K562 (cell line): ENCODE results near the gene FOXP4. TPM values are rescaled to one million over a fixed set of nuclear protein-coding genes. Genes with fewer than 3 reads are reported as not detected.

Experiments
- microRNA-seq: library from miRNA; unstranded; fragments of <30 nt; microRNA quantifications from one replicate; pipeline ENCODE4, GENCODE V29; 2018; ENCODE audit warnings: borderline microRNAs expressed
- polyA plus RNA-seq, 8 experiments: library from polyadenylated mRNA; depleted of rRNA in 4 of 8; stranded (reverse) in 5 of 8; unstranded in 3 of 8; fragments of >200 nt; fragmentation: Nextera tagmentation in 2 of 8; fragmentation: Illumina TruSeq in 1 of 8; extraction: Ambion mirVana in 2 of 8; extraction: Trizol in 1 of 8; gene quantifications; 2 replicates each; pipeline versions ENCODE4 v1.2.1 to v1.2.3, GENCODE V29; 2011 to 2014; ENCODE audit warnings: inconsistent platforms in 1 of 8, missing spikeins in 1 of 8
- small RNA-seq: library from RNA; depleted of rRNA; stranded (forward); fragments of <200 nt; gene quantifications from one replicate; pipeline ENCODE3, GENCODE V24; 2014
- total RNA-seq, 7 experiments: library from RNA; depleted of rRNA in 6 of 7; stranded (reverse); fragments of >200 nt in 6 of 7; fragmentation: Illumina TruSeq in 2 of 7; extraction: Trizol in 2 of 7; gene quantifications; 2 replicates each; pipeline versions ENCODE4 v1.2.1 to v1.2.3, GENCODE V29; 2011 to 2021; ENCODE audit warnings: low replicate concordance in 1 of 7

Gene FOXP4
- total and polyA plus RNA-seq, 9 of the 15 experiments (the other 6 are each of a cell fraction or from before 2014, with no cell fraction given) = 0.11 to 29.4 (median 2.3) TPM

Small RNA genes within 50 kb of the gene (microRNA-seq; reads per million reads assigned to microRNA genes)
- not detected for gene MIR4641

Small RNA genes within 50 kb of the gene (small RNA-seq; reads per million reads assigned to genes)
- not detected for gene MIR4641

Other genes with a start within 250 kb of the FOXP4 start
- gene NCR2, start 210.8 kb upstream of the FOXP4 start, total RNA-seq (2014; rRNA removed) = not detected in 2 replicates
- gene NCR2, start 210.8 kb upstream of the FOXP4 start, total RNA-seq (2014; rRNA removed; fragmentation: Illumina TruSeq; extraction: Trizol) = not detected in 2 replicates
- not detected in 2 replicates for gene NCR2, start 210.8 kb upstream of the FOXP4 start, total RNA-seq (2015; rRNA removed; fragmentation: Illumina TruSeq; extraction: Trizol)
- not detected in 2 replicates for gene NCR2, start 210.8 kb upstream of the FOXP4 start, total RNA-seq (2021)
- gene NCR2, start 210.8 kb upstream of the FOXP4 start, polyA plus RNA-seq (2011; rRNA removed) = not detected in 2 replicates
- gene NCR2, start 210.8 kb upstream of the FOXP4 start, polyA plus RNA-seq (2014; fragmentation: Illumina TruSeq; extraction: Trizol) = not detected in 2 replicates
- gene NCR2, start 210.8 kb upstream of the FOXP4 start, polyA plus RNA-seq (2014; fragmentation: Nextera tagmentation; extraction: Ambion mirVana) = not detected
- not detected in 2 replicates for gene NCR2, start 210.8 kb upstream of the FOXP4 start, polyA plus RNA-seq (2014; rRNA removed)
- gene MDFI, start 92.1 kb downstream of the FOXP4 start, total RNA-seq (2014; rRNA removed) = not detected in 2 replicates
- gene MDFI, start 92.1 kb downstream of the FOXP4 start, total RNA-seq (2014; rRNA removed; fragmentation: Illumina TruSeq; extraction: Trizol) = not detected in 2 replicates
- gene MDFI, start 92.1 kb downstream of the FOXP4 start, total RNA-seq (2015; rRNA removed; fragmentation: Illumina TruSeq; extraction: Trizol) = not detected in 2 replicates
- not detected in 2 replicates for gene MDFI, start 92.1 kb downstream of the FOXP4 start, total RNA-seq (2021)
- not detected in 2 replicates for gene MDFI, start 92.1 kb downstream of the FOXP4 start, polyA plus RNA-seq (2011; rRNA removed)
- not detected in 2 replicates for gene MDFI, start 92.1 kb downstream of the FOXP4 start, polyA plus RNA-seq (2014; fragmentation: Illumina TruSeq; extraction: Trizol)
- gene MDFI, start 92.1 kb downstream of the FOXP4 start, polyA plus RNA-seq (2014; fragmentation: Nextera tagmentation; extraction: Ambion mirVana) = not detected
- gene MDFI, start 92.1 kb downstream of the FOXP4 start, polyA plus RNA-seq (2014; rRNA removed) = not detected in 2 replicates
- 3.8 and 4.4 TPM in 2 replicates for gene TFEB, start 189.2 kb downstream of the FOXP4 start, total RNA-seq (2014; rRNA removed)
- 0.64 and 0.84 TPM in 2 replicates for gene TFEB, start 189.2 kb downstream of the FOXP4 start, total RNA-seq (2014; rRNA removed; fragmentation: Illumina TruSeq; extraction: Trizol)
- gene TFEB, start 189.2 kb downstream of the FOXP4 start, total RNA-seq (2015; rRNA removed; fragmentation: Illumina TruSeq; extraction: Trizol) = 1.1 TPM in 2 replicates
- 3.6 and 4.7 TPM in 2 replicates for gene TFEB, start 189.2 kb downstream of the FOXP4 start, total RNA-seq (2021)
- gene TFEB, start 189.2 kb downstream of the FOXP4 start, polyA plus RNA-seq (2011; rRNA removed) = 2.0 and 4.4 TPM in 2 replicates
- 2.0 TPM in 2 replicates for gene TFEB, start 189.2 kb downstream of the FOXP4 start, polyA plus RNA-seq (2014; fragmentation: Illumina TruSeq; extraction: Trizol)
- gene TFEB, start 189.2 kb downstream of the FOXP4 start, polyA plus RNA-seq (2014; fragmentation: Nextera tagmentation; extraction: Ambion mirVana) = under 1 TPM; 0.04 to 0.07 TPM
- gene TFEB, start 189.2 kb downstream of the FOXP4 start, polyA plus RNA-seq (2014; rRNA removed) = 1.8 and 2.4 TPM in 2 replicates
- not detected in 2 replicates for gene PGC, start 201.0 kb downstream of the FOXP4 start, total RNA-seq (2014; rRNA removed)
- not detected in 2 replicates for gene PGC, start 201.0 kb downstream of the FOXP4 start, total RNA-seq (2014; rRNA removed; fragmentation: Illumina TruSeq; extraction: Trizol)
- not detected in 2 replicates for gene PGC, start 201.0 kb downstream of the FOXP4 start, total RNA-seq (2015; rRNA removed; fragmentation: Illumina TruSeq; extraction: Trizol)
- 0.40 and 0.81 TPM in 2 replicates for gene PGC, start 201.0 kb downstream of the FOXP4 start, total RNA-seq (2021)
- gene PGC, start 201.0 kb downstream of the FOXP4 start, polyA plus RNA-seq (2011; rRNA removed) = not detected in 2 replicates
- not detected in 2 replicates for gene PGC, start 201.0 kb downstream of the FOXP4 start, polyA plus RNA-seq (2014; fragmentation: Illumina TruSeq; extraction: Trizol)
- gene PGC, start 201.0 kb downstream of the FOXP4 start, polyA plus RNA-seq (2014; fragmentation: Nextera tagmentation; extraction: Ambion mirVana) = under 1 TPM in 1 of 2 experiments, not detected in 1; 0.17 TPM
- not detected in 2 replicates for gene PGC, start 201.0 kb downstream of the FOXP4 start, polyA plus RNA-seq (2014; rRNA removed)
- gene FRS3, start 233.5 kb downstream of the FOXP4 start, total RNA-seq (2014; rRNA removed) = 1.7 and 3.1 TPM in 2 replicates
- gene FRS3, start 233.5 kb downstream of the FOXP4 start, total RNA-seq (2014; rRNA removed; fragmentation: Illumina TruSeq; extraction: Trizol) = 0.45 and 1.0 TPM in 2 replicates
- 1.1 and 1.8 TPM in 2 replicates for gene FRS3, start 233.5 kb downstream of the FOXP4 start, total RNA-seq (2015; rRNA removed; fragmentation: Illumina TruSeq; extraction: Trizol)
- 3.1 and 3.3 TPM in 2 replicates for gene FRS3, start 233.5 kb downstream of the FOXP4 start, total RNA-seq (2021)
- gene FRS3, start 233.5 kb downstream of the FOXP4 start, polyA plus RNA-seq (2011; rRNA removed) = 3.0 and 4.2 TPM in 2 replicates
- 1.6 and 3.0 TPM in 2 replicates for gene FRS3, start 233.5 kb downstream of the FOXP4 start, polyA plus RNA-seq (2014; fragmentation: Illumina TruSeq; extraction: Trizol)
- under 1 TPM; 0.03 to 0.06 TPM for gene FRS3, start 233.5 kb downstream of the FOXP4 start, polyA plus RNA-seq (2014; fragmentation: Nextera tagmentation; extraction: Ambion mirVana)
- 3.4 and 3.7 TPM in 2 replicates for gene FRS3, start 233.5 kb downstream of the FOXP4 start, polyA plus RNA-seq (2014; rRNA removed)
- 1.3 TPM in 1 of 2 replicates, not detected in the other for gene PRICKLE4, start 234.4 kb downstream of the FOXP4 start, total RNA-seq (2014; rRNA removed)
- gene PRICKLE4, start 234.4 kb downstream of the FOXP4 start, total RNA-seq (2014; rRNA removed; fragmentation: Illumina TruSeq; extraction: Trizol) = not detected in 2 replicates
- gene PRICKLE4, start 234.4 kb downstream of the FOXP4 start, total RNA-seq (2015; rRNA removed; fragmentation: Illumina TruSeq; extraction: Trizol) = not detected in 2 replicates
- 0.20 and 0.87 TPM in 2 replicates for gene PRICKLE4, start 234.4 kb downstream of the FOXP4 start, total RNA-seq (2021)
- gene PRICKLE4, start 234.4 kb downstream of the FOXP4 start, polyA plus RNA-seq (2011; rRNA removed) = 0.32 and 0.54 TPM in 2 replicates
- gene PRICKLE4, start 234.4 kb downstream of the FOXP4 start, polyA plus RNA-seq (2014; fragmentation: Illumina TruSeq; extraction: Trizol) = not detected in 2 replicates
- gene PRICKLE4, start 234.4 kb downstream of the FOXP4 start, polyA plus RNA-seq (2014; fragmentation: Nextera tagmentation; extraction: Ambion mirVana) = not detected
- 0.27 and 1.7 TPM in 2 replicates for gene PRICKLE4, start 234.4 kb downstream of the FOXP4 start, polyA plus RNA-seq (2014; rRNA removed)
- 377 and 380 TPM in 2 replicates for gene TOMM6, start 241.3 kb downstream of the FOXP4 start, total RNA-seq (2014; rRNA removed)
- 754 and 831 TPM in 2 replicates for gene TOMM6, start 241.3 kb downstream of the FOXP4 start, total RNA-seq (2014; rRNA removed; fragmentation: Illumina TruSeq; extraction: Trizol)
- 736 and 780 TPM in 2 replicates for gene TOMM6, start 241.3 kb downstream of the FOXP4 start, total RNA-seq (2015; rRNA removed; fragmentation: Illumina TruSeq; extraction: Trizol)
- 677 and 726 TPM in 2 replicates for gene TOMM6, start 241.3 kb downstream of the FOXP4 start, total RNA-seq (2021)
- 955 and 1,065 TPM in 2 replicates for gene TOMM6, start 241.3 kb downstream of the FOXP4 start, polyA plus RNA-seq (2011; rRNA removed)
- 1,747 and 2,097 TPM in 2 replicates for gene TOMM6, start 241.3 kb downstream of the FOXP4 start, polyA plus RNA-seq (2014; fragmentation: Illumina TruSeq; extraction: Trizol)
- gene TOMM6, start 241.3 kb downstream of the FOXP4 start, polyA plus RNA-seq (2014; fragmentation: Nextera tagmentation; extraction: Ambion mirVana) = 1,000 to 10,000 TPM; 1,746 to 1,760 TPM
- 1,029 and 1,276 TPM in 2 replicates for gene TOMM6, start 241.3 kb downstream of the FOXP4 start, polyA plus RNA-seq (2014; rRNA removed)